IPS-18c (cell line): ENCODE results near the gene AGAP3.
A peak's percentile ranks its signal among the peaks of the same experiment; 100 is the strongest.

Source experiments
- H3K4me3 ChIP-seq: 2 replicates; pipeline ENCODE4 v1.7.0; 2013; ENCODE audit warnings: low read depth, mild to moderate bottlenecking, low read length, moderate library complexity; ENCODE audit not compliant: insufficient read depth
- H3K9me3 ChIP-seq: one replicate; pipeline ENCODE4 v1.6.1; 2013; ENCODE audit warnings: mild to moderate bottlenecking, low read length, moderate library complexity; ENCODE audit not compliant: control insufficient read depth, insufficient read depth

AGAP3 gene

DNA sequence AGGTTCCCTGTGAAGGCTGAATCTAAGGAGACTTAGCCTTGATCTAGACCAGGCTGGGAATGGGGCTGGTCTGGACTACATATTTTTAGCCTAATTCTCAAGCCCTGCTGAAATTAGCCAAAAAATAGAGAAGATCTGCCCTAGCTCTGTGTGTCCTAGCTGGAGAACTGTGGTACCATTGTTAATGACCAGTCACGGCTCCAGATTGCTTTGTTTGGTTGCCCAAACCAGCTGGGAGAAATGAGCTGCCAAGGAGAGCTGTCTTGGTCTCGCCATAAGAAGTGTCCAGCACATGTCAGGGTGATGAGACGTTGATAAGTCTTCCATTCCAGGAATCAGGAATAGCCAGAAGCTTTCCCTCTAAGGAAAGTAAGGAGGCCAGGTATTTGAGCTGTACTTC lies 60.5 kb downstream of the AGAP3 start:
- Histone ChIP-seq H3K9me3 (no peaks in the 10 kb centered on the region), H3K4me3 (no peak overlapping the region)

DNA sequence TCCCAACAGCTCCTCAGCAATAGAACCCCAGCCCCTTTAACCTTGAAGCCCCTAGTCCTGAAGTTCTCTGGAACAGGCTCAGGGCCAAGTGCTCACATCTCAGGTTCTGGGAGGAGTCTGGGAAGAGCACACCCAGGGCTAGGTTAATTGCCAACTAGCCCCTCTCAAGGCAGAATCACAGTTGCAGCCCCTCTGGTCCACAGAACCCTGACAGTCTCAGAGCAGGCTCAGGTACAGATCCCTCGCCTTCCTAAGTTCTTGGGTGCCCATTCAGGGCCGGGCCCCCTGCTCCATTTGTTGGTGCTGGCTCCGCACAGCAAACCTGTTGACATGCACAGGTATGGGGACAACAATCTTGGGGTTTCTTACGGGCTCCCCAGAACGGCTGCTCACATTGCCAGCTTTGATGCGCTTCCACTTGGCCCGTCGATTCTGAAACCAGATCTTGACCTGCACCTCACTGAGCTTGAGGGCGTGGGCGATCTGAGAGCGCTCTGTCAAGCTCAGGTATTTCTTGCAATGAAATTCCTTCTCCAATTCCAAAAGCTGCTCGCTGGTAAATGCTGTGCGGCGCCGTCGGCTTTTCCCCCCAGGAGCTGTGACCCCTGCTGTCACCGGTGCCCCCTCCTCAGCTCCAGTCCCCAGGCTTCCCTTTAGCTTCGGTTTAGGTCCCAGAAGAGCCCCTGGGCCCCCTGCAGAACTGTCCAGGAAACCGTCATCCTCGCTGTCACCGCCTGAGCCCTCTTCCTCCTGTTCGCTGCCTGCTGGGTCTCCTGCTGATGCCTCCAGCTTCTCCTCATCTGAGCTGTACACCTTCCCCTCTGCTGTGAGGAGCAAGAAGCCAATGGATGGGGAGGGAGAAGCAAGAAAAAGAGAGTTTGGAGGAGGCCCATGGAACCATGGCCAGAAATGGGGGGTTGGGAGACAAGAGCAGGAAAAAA lies 62.3 kb downstream of the AGAP3 start:
- no peaks in the 10 kb centered on the region for H3K9me3 ChIP-seq
- H3K4me3 ChIP-seq: no peak overlapping the region

DNA sequence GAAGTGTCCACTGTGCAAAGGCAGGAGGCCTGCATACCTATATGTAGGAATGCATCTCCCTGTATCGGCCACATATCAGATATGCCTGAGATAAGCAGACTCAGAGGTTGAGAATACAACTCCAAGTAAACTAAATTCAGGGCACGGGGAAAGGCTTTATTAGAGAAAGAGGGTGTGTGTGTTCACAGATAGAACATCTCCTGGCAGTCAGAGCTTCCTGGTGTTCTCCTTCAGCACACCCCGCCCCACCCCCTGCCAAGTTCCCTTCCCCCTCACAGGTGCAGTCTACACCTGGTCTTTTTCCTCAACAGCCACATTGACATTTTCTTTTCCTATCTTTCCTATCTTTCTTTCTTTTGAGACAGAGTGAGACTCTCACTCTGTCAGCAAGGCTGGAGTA lies 64.1 kb downstream of the AGAP3 start:
- Histone ChIP-seq H3K9me3 (no peaks in the 10 kb centered on the region), H3K4me3 (no peak overlapping the region)

DNA sequence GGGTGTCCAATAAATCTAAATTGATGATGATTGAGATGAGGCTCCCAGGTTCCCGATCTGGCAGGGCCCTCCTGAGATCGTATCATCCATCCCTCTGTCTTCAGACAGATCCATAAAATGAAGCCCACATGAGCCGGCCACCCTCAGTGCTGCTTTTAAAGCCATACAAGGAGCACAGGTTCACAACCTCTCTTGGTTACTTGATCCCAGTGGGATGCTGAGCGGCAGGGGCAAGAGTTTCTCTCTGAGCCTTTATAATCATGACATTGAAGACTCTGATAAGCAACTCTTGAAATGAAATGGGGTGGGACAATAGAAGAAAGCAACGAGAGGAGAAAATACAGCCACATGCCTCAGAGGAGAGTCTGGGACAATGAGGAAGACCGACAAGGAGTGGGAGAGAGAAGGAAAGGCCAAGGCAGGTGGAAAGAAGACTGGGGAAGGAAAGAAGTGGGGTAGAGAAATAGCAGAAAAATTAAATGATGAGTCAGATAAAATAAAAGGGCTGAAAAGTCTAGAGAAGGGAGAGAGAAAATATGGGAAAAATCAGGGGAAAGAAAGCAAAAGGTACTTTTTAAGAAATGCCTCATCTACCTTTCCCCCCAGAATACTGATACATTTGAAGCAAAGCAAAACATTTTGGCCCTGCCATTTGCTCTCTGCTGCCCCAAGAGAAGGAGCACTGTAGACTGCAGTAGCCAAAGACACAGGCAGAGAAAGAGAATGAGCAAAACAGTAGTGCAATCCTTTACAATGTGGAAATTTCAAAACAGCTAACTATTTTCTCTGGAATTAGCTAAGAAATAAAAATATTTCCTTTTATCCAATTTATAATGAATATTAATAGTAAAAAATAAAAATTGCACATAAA lies 66.6 kb downstream of the AGAP3 start:
- Histone ChIP-seq H3K9me3 (no peaks in the 10 kb centered on the region), H3K4me3 (no peak overlapping the region)

DNA sequence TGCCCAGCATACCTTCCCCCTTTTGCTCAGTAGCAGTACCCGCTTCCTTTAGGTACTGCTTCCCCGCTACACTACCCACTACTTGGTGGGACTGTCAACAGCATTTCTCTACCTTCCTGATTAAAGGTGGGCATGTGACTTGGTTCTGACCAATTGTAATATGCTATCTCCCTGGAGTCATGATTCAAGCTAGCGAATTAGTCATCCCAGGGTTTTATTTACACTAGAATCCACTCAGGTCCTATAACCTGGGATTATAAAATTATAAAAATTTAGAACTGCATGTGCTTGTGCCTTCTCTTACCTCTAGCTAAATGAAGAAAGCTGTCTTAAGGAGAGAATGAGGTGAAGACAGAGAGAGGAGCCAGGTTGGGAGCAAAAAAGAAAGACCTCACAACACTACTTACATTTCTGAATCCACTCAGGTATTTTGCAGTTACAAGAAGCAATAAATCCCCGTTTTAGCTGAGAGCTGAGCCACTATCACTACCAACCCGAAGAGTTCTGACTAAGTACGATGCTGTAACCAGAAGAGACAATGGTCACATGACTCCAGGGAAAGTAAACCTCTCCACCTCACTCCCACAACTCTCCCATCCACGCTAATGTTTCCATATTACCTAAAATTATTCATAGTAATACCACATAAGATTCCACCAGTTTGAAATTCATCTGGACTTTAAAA lies 71.5 kb downstream of the AGAP3 start:
- Histone ChIP-seq H3K9me3 (no peaks in the 10 kb centered on the region), H3K4me3 (no peak overlapping the region)

DNA sequence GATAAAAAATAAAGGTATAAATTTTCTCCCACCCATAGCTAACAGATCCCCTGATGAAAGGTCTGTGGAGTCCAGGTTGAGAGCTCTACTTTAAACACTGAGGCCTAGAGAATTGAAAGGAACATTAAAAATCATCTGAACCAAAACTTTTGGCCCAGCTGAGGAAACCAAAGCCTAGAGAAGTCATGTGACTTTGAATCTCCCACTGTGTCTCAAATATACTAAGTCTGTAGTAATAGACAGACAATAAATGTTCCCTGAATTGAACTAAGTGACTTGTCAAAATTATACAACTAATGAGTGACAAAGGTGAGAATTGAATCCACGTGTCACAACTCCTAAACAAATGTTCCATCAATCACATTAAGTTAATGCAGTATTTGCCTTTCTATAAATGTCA lies 75.5 kb downstream of the AGAP3 start:
- H3K4me3 ChIP-seq: no peak overlapping the region
- peaks cover under 1% of the 10 kb centered on the region for H3K9me3 ChIP-seq

DNA sequence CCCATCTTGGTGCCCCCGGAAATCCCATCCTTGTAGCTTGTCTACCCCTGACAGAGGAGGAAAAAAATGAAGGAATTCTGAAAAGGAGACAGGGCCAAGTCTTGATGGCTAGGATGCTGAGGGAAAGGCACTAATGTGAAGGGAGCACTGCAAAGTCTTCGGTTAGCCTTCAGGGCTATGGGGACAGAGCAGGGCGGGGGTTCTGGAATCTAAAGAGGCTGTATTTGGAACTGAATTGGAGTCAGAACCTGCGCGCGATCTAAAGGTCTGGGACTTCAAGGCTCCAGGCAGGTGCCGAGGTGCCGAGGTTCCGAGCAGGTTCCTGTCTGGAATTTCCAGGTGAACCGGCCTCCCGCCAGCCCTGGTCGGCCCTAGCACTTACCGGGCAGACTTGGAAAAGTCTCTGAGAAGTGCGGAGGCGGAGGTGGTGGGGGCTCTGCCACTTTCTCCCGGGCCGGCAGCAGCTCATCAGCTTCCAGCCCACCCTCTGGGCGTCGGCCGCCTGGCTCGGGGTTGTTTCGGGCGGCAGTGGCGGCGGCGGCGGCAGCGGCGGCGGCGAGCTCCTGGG lies 80.4 kb downstream of the AGAP3 start:
- peak overlapping the region; percentile 61; the same call in 1 of the 2 replicates for H3K4me3 ChIP-seq
- peaks cover 2% of the 10 kb centered on the region for H3K9me3 ChIP-seq

DNA sequence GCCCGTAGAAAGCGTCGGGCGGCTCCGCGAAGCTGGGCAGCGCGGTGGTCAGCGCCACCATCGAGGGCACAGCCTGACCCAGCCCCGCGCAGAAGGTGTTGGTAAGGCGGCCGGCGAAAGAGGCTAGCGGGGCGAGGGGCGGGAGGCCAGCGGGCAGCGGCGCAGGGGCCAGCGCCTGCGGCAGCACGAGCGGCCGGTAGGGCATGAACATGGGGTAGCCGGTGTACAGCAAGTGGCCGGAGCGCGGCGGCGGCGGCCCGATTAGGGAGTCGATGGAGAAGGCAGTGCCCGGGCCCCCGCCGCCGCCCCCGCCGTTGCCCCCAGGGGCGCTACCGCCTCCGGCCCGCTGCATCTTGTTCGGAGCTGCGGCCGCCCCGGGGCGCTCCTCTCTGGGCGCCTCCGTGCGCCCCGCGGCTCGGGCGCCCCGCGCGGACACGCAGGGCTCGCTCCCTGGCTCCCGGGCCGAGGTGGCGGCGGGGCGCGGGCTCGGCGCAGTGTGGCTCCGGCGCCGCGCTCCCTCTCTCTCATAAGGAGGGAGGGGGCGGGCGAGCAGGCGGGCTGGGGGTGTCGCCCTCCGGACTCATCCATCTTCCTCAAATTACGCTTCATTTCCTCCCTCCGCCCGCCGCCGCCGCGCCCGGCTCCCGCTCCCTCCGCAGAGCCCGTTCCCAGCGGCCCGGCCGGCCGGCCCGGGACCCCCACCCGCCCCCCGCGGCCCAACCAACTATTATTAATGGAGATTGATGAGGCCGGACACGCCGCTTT lies 81.1 kb downstream of the AGAP3 start, which contains the start of gene GBX1:
Gene GBX1, minus strand, starts transcription at position 498 of the 765 bp plus-strand sequence. Its CDS starts 146 bp downstream, at position 352.
- H3K4me3 ChIP-seq: peak within 1 kb of the TSS; percentile 61
- H3K9me3 ChIP-seq: peaks cover 4% of the 10 kb centered on the region

DNA sequence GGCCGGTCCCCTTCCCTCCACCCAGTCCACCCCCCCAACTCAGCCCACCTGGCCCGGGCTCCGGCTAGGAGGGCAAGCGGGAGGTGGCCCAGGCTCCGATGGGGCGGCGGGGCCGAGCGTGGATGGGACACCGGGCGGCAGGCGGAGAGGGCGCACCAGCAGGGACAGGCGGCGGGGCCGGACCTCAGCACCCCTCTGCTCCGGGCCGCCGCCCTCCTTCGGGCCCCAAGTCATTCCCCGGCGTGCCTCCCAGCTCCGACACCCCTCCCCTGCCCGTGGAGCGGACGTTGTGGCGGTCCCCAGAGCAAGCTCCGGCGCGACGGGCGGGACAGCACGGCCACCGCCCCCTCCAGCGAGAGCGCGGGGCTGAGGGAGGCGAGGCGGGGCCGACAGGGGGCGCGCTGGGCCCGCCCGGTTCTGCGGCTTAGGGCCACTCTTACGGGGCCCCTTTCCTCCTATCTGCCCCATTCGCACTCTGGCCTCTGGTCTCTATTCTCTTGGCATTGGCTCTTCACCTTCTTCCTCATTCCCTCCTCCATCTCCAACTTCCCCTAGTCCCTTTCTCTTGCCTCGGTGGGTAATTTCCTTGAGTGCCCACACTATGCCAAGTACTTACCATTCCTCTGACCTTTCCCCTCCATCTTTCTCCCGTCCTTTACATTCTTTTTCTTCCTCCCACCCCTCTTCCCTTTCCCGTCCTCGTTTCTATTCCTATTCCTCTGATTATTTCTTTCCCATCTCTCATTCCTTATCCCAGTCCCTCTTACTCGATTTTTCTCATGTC lies 81.9 kb downstream of the AGAP3 start:
- Histone ChIP-seq H3K4me3 (peak overlapping the region; percentile 61; the same call in 1 of the 2 replicates), H3K9me3 (peaks cover 4% of the 10 kb centered on the region)

DNA sequence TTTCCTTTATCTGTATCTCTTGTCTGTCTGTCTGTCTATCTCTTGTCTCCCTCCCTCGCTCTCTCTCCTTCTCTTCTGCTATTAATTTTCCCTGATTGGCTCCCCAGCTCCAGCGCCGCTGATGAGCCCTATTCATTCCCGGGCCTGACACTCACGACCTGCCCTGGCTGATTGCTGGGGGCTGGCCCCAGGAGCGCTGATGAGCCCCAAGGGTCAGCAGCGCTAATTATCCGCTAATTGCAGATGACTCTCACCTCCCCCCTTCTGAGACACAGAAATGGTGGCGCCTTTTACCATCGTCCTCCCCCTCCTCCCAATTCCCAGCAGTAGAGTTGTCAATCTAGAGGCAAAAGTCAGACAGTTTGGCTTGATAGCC lies 82.5 kb downstream of the AGAP3 start:
- Histone ChIP-seq H3K4me3 (no peak overlapping the region; the same call in 1 of the 2 replicates), H3K9me3 (peaks cover 8% of the 10 kb centered on the region)

DNA sequence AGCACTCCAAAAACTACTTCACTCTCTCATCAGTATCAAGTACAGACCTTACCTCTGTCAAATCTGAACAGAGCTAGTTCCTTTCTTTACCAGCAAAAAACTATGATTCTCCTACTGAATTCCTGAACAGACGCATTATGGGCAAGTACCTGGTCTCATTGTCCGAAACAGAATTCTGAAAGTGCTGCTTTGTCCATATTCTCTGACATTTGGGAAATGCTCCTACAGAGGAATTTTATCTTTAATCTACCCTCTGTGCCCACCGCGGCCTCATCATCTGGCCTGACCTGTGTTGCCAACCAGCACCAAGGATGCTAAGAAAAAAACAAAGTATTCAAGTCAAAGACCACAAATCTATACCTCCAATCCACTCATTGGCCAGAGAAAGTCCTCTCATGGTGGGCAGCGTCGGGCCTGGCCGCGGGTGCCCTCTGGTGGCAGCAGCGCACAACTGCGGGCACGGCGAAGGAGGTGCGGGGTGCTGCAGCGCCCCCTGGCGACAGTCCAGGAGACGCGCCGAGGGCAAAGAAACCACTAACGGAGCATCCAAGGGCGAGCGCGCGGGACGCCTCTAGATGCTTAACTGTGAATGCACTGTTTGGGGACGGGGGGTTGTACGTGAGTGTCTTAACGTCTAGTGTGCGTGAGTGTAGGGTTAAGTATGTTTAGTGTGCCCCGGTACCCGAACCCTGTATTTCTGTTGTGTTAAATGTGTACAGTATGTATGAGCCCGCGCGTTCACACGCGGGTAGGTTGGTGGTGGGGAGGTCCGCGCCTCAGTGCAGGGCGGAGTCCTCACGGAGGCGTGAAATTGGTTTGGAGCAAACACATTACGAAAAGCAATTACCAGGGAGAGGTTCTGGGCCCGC lies 86.2 kb downstream of the AGAP3 start:
- Histone ChIP-seq H3K4me3 (no peak overlapping the region), H3K9me3 (peaks cover 9% of the 10 kb centered on the region)

DNA sequence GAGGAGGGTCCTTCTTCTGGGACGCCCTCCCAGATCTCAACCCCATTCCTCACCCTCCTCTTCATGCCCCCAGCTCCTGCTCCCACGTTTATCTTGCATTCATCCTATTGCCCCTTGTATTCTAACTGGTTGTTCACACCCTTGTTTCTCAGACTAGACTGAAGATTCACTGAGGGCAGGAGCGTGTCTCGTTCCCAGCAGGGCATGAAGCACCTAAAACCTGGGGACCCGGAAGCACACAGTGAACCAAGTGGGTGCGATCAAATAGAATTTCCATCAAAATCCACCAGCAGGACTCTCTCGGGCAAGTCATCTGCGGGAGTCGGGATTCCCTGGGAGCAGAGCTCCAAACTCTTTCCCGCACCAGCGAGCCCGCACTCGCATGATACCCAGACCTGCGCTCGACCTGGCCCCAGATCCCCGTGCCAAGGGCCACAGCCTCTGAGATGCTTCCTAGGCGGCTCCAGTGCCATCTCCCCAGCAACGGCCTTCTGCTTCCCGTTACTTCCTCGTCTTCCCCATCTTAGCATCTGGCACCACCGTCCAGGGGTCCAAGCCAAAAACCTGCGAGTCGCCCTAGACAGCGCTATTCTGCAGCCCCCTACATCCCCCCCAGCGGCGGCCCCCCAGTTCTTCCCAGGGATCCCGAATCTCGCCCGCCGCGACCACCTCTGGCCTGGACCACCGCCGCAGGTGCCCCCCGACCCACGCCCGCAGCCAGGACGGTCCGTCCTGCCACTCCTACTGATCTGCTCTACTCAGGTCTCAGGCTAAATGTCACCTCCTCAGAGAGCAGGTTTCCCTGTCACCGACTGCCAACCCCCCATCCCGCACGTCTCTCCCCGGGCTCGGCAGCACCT lies 87.3 kb downstream of the AGAP3 start:
- H3K4me3 ChIP-seq: no peak overlapping the region

DNA sequence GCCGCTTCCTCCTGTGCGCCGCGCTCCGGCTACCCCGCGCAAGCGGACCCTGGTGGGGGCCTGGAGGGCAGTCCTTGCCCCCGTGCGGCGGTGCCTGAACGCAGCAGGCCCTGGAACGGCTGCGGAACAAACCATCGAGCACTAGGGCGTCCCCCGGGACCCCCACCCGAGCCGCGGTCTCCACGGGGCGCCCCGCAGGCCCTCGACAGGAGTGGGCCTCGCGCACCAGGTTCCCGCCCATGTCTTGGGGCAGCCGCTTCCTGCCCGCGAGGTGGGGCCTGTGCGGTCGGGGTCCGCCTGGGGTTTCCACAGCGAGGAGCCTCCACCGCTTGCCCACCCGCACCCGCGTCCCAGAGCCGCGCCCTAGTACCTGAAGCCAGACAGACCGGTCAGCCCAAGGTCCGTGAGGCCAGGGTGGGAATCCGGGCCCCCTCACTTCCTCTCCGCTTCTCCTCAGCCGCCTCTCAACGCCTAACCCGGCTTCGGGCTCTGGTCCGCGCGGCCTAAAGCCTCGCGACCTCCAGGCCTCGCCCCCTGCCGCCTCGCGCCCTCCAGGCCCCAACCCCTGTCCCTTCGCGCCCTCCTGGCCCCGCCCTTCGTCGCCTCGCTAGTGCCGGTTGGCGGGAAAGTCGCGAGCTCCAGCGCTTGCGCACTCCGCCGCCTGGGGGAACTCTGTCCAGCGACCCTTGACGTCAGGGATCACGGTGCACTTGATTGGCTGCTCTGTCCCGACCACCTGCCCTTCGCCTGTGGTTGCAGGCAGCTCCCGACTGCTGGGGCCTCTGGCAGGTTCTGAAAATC lies 88.2 kb downstream of the AGAP3 start:
- H3K4me3 ChIP-seq: no peak overlapping the region
- H3K9me3 ChIP-seq: peaks cover 9% of the 10 kb centered on the region

More for the DNA sequence above, 87.3 kb downstream of the AGAP3 start:
- peaks cover 9% of the 10 kb centered on the region for H3K9me3 ChIP-seq
